H1 (cell line): Measurements from ENCODE around the gene CACNA1F. TPM values are rescaled to one million over a fixed set of nuclear protein-coding genes. Genes with fewer than 3 reads are reported as not detected.

Experiments used
- polyA plus RNA-seq, 7 experiments: library from polyadenylated mRNA; depleted of rRNA in 3 of 7; stranded (reverse) in 5 of 7; unstranded in 2 of 7; fragments of >200 nt in 5 of 7; fragments of 200-250 nt in 2 of 7; gene quantifications; 1 replicate in 5 of 7; 2 replicates in 1 of 7; 4 replicates in 1 of 7; pipeline versions ENCODE4 v1.2.1 to v1.2.3, GENCODE V29; 2011 to 2013; ENCODE audit warnings: missing spikeins in 2 of 7, mixed read lengths in 2 of 7
- total RNA-seq: library from RNA; stranded (reverse); fragmentation: NEBNext Ultra II Directional; extraction: Animal tissue kit (Norgen Biotek cat#: 25700); gene quantifications from 2 replicates; pipeline ENCODE4 v1.2.1, GENCODE V29; 2021
- TF ChIP-seq, protein P1 (sequence below): fragments of 300-600 bp; sonication (generic); IDR thresholded peaks from 2 replicates; pipeline ENCODE4 v1.7.1; 2012; ENCODE audit warnings: low read length, moderate library complexity, mild to moderate bottlenecking, inconsistent platforms; ENCODE audit not compliant: insufficient replicate concordance

CACNA1F gene
- total and polyA plus RNA-seq, 2 of the 8 experiments (the other 6 are each of a cell fraction or from before 2014, with no cell fraction given): 0.59 to 0.84 TPM

DNA sequence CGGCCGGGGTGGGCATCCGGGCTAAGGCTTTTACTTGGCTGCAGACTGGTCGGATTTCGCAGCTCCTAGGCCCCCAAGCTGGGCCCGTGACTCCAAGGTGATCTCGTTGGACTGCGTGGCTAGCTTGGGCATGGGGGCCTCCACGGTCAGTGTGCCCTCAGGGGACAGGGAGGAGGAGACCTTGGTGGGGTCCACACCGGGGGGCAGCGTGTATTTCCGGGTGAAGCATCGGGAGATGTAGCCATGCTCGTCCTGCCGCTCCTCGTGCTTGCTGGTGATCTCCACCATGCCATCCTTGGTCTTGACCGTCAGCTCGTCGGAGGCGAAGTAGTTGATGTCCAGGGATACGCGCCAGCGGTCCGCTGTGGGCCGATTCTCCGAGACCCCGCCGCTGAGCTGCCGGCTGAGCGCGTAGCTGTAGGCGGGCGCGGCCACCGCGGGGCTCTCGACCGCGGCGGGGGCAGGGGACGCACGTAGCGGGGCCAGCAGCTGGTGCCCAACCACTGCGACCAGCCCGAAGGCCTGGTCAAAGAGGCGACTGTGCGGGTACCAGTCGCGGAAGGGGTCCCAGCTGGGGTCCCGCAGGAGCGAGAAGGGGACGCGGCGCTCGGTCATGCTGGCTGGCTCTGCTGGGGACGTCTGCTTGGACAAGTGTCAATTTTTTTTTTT lies 881 bp upstream of the CACNA1F start (continued):
- TF ChIP-seq, protein P1, sequence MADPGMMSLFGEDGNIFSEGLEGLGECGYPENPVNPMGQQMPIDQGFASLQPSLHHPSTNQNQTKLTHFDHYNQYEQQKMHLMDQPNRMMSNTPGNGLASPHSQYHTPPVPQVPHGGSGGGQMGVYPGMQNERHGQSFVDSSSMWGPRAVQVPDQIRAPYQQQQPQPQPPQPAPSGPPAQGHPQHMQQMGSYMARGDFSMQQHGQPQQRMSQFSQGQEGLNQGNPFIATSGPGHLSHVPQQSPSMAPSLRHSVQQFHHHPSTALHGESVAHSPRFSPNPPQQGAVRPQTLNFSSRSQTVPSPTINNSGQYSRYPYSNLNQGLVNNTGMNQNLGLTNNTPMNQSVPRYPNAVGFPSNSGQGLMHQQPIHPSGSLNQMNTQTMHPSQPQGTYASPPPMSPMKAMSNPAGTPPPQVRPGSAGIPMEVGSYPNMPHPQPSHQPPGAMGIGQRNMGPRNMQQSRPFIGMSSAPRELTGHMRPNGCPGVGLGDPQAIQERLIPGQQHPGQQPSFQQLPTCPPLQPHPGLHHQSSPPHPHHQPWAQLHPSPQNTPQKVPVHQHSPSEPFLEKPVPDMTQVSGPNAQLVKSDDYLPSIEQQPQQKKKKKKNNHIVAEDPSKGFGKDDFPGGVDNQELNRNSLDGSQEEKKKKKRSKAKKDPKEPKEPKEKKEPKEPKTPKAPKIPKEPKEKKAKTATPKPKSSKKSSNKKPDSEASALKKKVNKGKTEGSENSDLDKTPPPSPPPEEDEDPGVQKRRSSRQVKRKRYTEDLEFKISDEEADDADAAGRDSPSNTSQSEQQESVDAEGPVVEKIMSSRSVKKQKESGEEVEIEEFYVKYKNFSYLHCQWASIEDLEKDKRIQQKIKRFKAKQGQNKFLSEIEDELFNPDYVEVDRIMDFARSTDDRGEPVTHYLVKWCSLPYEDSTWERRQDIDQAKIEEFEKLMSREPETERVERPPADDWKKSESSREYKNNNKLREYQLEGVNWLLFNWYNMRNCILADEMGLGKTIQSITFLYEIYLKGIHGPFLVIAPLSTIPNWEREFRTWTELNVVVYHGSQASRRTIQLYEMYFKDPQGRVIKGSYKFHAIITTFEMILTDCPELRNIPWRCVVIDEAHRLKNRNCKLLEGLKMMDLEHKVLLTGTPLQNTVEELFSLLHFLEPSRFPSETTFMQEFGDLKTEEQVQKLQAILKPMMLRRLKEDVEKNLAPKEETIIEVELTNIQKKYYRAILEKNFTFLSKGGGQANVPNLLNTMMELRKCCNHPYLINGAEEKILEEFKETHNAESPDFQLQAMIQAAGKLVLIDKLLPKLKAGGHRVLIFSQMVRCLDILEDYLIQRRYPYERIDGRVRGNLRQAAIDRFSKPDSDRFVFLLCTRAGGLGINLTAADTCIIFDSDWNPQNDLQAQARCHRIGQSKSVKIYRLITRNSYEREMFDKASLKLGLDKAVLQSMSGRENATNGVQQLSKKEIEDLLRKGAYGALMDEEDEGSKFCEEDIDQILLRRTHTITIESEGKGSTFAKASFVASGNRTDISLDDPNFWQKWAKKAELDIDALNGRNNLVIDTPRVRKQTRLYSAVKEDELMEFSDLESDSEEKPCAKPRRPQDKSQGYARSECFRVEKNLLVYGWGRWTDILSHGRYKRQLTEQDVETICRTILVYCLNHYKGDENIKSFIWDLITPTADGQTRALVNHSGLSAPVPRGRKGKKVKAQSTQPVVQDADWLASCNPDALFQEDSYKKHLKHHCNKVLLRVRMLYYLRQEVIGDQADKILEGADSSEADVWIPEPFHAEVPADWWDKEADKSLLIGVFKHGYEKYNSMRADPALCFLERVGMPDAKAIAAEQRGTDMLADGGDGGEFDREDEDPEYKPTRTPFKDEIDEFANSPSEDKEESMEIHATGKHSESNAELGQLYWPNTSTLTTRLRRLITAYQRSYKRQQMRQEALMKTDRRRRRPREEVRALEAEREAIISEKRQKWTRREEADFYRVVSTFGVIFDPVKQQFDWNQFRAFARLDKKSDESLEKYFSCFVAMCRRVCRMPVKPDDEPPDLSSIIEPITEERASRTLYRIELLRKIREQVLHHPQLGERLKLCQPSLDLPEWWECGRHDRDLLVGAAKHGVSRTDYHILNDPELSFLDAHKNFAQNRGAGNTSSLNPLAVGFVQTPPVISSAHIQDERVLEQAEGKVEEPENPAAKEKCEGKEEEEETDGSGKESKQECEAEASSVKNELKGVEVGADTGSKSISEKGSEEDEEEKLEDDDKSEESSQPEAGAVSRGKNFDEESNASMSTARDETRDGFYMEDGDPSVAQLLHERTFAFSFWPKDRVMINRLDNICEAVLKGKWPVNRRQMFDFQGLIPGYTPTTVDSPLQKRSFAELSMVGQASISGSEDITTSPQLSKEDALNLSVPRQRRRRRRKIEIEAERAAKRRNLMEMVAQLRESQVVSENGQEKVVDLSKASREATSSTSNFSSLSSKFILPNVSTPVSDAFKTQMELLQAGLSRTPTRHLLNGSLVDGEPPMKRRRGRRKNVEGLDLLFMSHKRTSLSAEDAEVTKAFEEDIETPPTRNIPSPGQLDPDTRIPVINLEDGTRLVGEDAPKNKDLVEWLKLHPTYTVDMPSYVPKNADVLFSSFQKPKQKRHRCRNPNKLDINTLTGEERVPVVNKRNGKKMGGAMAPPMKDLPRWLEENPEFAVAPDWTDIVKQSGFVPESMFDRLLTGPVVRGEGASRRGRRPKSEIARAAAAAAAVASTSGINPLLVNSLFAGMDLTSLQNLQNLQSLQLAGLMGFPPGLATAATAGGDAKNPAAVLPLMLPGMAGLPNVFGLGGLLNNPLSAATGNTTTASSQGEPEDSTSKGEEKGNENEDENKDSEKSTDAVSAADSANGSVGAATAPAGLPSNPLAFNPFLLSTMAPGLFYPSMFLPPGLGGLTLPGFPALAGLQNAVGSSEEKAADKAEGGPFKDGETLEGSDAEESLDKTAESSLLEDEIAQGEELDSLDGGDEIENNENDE: no peak
